ENCODE data around the gene EZH2.

EZH2 gene

DNA sequence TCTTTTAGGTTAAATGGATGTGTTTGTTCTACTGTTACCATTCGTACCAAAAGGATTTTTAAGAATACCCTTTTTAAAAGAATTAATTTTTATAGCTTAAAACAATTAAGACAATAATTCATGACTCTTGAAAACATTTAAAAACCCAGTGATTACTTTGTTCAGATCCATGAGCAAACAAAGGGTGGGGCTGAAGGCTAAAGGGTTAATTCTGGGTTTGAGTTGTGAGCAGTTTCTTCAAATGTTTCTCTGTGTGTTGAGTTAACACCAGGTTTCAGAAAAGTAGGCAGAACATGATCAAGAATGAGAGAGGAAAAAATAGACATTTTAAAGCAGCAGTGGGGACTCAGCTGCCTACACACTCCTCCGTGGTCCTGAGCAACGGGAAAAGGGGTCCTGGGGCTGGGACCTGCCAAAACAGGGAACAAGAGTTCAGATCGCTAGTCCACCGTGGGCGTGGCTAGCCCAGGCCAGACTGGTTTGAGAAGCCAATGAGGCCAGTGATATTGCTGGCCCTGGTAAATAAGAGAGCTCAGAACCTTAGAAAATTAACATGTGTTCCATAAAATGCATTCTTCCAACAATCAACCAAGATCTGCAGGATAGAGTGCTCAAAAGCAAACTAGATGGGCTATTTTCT lies 14.9 kb upstream of the EZH2 start:
- DNase-seq, result no peak

DNA sequence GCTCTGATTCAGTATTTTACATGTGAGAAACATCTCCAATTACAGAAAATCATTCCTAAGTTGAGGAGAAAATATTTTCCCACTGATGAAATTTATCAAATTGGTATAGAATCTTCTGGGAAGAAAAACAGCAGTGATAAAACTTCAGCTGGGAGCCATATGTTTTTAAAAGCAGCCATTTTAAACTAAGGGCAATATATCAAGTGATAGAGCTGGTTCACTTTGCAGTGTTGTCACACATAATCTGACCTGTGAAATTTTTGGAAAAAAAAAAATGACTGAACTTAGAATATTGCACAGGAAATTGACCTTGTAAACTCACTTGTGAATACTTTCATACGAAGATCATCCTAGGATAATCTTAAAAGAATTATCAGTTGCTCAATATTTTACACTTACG lies 10.5 kb upstream of the EZH2 start:
- DNase-seq, result no peak

DNA sequence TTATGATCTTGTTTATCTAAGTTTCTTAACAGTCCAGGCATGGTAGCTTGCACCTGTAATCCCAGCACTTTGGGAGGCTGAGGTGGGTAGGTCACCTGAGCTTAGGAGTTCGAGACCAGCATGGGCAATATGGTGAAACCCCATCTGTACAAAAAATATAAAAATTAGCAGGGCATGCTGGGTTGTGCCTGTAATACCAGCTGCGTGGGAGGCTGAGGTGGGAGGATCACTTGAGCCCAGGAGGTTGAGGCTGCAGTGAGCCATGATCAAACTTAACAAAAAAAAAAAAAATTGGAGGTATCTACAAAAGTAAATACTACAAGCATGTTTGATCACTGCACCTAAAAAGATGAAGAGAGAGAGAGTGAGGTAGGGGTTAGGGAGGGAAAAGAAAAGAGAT lies 9.0 kb upstream of the EZH2 start:
- no peak for DNase-seq

DNA sequence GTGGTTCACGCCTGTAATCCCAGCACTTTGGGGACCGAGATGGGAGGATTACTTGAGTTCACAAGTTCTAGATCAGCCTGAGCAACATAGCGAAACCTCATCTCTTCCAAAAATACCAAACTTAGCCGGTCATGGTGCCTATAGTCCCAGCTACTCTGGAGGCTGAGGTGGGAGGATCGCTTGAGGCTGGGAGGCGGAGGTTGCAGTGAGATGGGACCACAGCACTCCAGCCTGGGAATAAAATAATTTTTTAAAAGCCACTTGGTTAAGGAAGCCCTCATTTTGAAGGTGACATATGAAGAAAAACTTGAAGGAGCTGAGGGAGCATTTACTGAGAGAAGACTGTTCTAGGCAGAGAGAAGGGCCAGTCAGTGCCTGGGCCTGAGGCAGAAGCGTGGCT lies 4.2 kb upstream of the EZH2 start:
- DNase-seq, result no peak

DNA sequence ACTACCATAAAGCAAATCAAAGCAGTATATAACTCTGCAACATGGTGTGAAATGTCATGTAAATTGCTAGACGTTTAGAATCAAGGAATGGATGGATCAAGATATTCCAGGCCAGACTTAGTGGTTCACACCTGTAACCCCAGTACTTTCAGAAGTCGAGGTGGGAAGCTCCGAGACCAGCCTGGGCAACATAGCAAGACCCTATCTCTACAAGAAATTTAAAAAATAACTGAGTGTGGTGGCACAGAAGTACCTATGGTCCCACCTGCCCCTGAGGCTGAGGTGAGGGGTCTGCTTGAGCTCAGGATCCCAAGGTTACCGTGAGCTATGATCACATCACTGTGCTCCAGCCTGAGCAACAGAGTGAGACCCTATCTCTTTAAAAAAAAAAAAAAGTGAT lies 2.8 kb upstream of the EZH2 start:
- DNase-seq, result no peak

DNA sequence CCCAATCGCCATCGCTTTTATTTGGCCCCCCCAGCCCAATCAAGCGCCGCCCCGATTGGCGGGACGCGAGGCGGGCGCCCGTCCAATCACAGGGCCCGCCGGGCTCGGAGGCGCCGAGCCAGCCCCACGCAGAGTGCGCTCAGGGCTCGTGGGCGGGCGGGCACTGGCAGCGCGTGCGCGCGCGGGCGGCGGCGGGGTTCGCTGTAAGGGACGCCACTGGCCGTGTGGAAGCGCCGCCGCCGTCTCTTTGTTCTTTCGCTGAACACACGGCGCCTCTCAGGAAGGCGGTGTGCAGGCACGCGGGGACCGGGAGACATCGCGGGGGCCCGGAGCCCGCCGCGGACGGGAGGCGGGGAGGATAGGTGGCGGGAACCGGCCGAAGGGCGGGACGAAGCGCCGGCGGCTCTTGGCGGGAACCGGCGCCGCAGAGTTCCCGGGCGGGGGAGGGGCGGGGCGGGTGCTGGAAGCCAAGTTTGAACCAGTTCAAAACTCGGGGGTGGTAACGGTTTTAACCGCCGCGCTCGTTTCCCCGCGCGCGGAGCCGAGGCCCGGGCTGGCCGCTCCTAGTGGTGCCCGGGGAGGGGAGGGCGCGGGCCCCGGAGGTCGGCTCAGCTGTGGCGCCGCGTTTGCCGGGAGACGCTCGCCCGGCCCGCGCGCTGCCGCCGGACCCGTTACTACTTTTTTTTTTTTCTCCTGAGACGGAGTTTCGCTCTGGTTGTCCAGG lies 370 bp upstream of the EZH2 start:
- DNase-seq, result peak; percentile 93

DNA sequence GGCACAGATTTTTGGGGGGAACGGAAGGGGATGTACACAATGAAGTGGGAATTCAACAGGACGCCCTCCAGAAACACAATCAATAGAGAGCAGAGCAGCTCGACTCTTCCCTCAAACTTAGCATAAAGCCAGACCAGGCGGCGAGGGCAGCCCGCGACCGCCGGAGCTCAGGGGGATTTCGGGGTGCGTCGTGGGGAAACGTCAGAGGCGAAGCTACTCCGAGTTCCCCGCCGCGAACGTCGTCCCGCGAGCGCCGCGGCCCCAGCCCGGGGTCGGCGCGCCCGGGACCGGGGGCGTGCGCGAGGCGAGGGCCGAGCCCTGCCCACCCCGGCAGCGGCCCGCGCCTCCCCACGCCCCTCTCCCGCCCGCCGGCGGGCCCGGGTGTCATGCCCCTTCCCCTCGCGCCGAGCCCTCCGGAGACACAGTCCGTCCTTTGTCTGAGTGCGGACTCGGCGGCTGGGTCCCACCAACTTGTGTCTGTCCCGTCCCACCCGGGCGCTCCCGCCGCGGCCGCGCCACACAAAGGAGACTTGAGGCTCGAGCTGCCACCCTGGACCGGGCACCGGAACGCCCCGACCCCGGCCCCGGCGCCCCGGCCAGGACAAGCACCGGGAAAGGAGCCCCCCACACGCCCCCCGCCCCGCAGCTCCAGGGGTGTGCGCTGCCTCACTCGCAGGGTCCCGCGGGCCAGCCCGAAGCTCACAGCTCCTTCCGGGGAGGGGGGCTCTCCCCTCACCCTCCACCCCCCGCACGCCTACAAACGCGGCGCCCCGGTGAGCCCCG lies 634 bp downstream of the EZH2 start:
- DNase-seq, result peak; percentile 49

DNA sequence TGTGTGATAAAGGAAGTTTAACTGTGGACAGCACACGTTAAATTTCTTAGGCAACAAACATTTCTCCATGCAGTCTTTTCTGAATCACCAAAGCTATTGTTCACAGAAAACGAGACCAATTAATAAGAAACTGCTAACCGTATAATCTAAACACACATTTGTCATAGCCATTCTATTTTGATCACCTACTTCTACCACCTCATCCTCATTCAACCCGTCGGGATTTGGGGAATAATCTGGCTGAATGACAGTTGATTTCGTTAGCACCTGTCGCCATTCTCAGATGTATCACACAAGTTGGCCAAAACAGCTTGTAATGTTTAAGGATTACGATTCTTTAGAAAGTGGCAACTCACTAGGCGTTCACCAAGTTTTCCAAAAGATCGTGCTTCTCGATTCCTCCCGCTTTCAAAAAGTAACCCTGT lies 1.2 kb downstream of the EZH2 start:
- no peak for DNase-seq

DNA sequence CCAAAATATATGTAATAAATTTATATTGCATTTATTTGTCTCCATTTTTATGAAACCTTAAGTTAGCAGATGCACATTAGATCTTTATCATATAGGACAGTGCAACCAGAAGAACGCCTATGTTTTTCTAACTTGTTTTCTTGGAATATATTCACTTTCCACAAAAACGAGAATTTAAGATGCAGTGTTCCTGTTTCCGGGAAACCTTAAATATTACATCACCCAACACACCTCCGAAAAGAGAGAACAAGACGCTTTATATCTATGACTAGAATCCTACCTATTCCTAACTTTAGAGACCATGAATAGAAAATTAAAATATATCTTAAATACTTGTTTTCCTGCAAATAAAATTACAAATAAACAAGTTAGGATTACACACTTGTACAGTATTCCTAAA lies 1.9 kb downstream of the EZH2 start:
- DNase-seq, result no peak

DNA sequence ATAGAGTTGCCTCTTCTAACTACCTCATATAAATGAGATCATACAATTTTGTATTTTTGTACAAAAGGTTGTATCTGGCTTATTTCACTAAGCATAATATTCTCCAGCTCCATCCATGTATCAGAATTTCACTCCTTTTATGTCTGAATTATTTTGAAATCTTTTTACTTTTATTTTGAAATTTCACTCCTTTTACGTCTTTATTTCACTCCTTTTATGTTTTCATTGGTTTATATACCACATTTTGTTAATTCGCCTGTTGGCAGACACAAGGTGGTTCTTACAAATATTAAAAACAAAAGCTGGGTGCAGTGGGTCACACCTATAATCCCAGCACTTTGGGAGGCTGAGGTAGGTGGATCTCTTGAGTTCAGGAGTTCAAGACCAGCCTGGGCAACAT lies 5.8 kb downstream of the EZH2 start:
- DNase-seq, result no peak

DNA sequence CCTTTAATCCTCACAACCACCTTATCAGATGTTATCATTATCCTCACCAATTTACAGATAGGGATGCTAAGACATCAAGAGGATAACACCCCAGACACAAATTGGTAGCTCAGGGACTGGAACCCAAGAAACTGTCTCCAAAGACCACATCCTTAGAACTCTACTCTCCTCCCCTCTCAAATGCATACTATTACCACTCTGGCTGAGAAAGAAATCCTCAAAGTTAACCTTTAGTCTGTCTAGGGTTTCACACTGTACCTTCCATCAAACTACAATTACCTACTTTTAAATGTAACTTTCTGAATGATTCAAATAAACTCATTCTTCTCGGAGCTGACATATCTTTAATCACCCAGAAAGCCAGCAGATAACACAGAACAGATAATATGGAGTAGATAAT lies 6.6 kb downstream of the EZH2 start:
- DNase-seq, result no peak

DNA sequence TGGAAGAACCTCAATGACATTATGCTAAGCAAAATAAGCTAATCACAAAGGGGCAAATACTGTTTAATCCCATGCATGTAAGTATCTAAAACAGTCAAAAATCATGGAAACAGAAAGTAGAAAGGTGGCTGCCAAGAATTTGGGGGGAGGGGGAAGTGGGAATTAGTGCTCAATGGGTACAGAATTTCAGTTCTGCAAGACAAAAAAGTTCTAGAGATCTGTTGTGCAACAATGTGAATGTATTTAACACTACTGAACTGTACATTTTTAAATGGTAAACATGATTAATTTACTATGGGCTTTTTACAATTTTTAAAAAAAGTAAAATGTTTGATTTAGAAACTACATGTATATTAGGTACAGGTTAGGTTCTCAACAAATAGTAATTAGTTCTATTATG lies 11.9 kb downstream of the EZH2 start:
- no peak for DNase-seq

DNA sequence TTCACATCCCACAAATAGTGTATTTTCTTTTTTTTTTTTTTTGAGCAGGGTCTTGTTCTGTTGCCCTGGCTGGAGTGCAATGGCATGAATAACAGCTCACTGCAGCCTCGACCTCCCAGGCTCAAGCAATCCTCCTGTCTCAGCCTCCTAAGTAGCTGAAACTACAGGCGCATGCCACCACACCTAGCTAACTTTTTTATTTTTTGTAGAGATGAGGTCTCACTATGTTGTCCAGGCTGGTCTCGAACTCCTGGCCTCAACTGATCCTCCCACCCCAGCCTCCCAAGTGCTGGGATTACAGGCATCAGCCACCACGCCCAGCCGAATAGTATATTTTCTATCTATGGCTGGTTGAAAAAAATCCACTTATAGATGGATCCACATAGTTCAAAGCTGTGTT lies 12.5 kb downstream of the EZH2 start:
- no peak for DNase-seq

DNA sequence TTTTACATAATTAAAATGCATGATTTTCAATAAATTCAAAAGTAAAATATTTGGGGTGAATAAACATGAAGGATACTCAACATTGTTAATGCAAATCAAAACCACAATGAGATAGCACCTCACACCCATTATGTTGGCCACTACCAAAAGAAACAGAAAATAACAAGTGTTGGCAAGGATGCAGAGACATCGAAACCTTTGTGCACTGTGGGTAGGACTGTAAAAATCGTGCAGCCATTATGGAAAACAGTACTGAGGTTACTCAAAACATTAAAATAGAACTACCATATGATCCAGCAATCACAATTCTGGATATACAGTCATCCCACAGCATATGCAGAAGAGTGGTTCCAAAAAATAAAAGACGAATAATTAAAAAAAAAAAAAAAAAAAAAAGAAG lies 13.1 kb downstream of the EZH2 start:
- DNase-seq, result no peak

DNA sequence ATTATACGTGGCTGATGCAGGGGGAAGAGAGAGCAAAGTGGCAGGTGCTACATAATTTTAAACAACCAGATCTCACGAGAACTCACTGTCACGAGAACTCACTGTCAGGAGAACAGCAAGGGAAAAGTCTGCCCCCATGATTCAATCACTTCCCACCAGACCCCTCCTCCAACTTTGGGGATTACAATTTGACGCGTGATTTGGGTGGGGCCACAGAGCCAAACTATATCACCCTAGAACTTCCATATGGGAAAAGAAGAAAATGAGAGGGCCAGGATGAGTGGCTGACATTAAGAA lies 15.8 kb downstream of the EZH2 start:
- no peak for DNase-seq

DNA sequence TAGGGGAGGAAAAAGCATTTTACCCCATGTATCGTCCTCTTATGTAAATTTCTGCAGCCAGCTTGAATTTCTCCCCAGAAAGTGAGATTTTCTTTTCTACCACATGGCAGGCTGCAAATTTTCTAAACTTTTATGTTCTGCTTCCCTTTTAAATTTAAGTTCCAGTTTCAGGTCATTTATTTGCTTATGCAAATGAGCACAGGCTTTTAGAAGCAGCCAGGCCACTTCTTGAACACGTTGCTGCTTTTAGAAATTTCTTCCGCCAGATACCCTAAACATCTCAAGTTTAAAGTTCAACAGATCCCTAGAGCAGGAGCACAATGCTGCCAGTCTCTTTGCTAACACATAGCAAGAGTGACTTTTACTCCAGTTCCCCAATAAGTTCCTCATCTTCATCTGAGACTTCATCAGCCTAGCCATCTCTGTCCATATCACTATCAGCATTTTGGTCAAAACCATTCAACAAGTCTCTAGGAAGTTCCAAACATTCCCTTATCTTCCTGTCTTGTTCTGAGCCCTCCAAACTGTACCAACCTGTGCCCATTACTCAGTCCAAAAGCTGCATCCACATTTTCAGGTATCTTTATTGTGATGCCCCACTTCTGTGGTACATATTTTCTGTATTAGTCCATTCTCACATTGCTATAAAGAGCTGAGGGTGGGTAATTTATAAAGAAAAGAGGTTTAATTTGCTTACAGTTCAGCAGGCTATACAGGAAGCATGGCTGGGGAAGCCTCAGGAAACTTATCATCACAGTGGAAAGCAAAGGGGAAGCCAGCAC lies 16.3 kb downstream of the EZH2 start:
- no peak for DNase-seq

DNA sequence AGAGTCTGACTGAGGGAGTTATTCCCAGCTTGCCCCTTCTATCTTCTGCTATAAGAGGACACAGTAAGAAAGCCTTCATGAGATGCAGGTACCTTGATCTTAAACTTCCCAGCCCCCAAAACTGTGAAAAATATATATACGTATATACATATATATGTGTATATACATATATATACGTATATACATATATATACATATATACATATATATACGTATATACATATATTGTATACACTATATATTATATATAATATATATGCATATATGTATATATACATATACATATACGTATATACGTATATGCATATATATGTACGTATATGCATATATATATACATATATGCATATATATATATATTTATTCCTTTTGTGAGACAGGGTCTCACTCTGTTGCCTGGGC lies 17.7 kb downstream of the EZH2 start:
- DNase-seq, result no peak

DNA sequence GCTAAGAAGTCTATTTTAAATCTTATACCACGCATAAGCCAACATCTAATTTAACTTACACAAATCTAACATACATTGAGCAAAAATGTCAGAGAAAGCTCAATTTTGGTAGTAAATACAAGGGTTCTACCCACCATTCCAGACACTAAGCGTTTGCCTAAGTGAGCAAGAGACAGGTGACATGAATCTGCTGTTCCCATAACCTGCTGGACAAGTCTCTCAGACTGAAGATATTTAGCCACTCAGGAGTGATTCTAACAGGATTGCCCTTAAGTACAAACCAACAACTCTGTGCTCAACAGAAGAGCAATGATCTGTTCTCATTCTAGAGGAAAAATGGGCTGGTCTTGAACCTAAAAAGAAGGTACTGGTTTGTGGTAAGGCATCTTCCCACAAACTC lies 18.8 kb downstream of the EZH2 start:
- DNase-seq, result no peak

DNA sequence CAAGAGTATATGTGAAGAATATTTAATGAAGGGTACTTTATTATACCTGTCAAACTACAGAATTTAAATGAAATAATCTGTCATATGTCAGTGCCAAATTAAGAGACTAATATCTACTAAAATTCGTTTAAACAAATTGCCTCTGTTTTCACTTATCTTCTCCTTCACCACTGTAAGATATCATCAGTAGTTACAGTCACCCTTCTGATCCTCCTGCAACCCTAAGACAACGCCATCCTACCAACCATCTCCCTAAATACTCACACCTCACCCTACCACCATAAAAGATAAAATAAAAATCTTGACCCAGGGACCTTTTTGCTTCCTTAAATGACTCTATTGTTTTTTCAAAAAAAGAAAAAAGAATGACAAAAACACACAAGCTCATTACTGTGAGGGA lies 20.8 kb downstream of the EZH2 start:
- DNase-seq, result no peak

DNA sequence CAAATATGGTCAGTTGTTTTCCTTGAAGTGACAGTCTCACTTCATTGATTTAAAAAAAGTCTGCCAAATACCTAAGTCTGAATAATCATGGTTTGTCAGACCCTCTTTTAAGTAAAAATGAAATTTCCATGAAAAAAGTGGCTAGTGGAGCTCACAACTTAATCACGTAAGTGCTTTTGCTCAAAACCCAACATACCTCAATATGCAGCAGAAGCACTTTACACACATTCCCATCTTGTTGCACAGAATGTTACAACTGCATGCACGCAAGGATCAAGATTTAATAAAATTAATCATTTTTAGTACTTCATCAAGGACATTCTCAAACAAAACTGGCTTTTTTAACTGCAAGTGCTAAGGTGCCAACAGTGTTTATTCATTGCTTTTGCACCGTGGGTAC lies 21.6 kb downstream of the EZH2 start:
- DNase-seq, result no peak

DNA sequence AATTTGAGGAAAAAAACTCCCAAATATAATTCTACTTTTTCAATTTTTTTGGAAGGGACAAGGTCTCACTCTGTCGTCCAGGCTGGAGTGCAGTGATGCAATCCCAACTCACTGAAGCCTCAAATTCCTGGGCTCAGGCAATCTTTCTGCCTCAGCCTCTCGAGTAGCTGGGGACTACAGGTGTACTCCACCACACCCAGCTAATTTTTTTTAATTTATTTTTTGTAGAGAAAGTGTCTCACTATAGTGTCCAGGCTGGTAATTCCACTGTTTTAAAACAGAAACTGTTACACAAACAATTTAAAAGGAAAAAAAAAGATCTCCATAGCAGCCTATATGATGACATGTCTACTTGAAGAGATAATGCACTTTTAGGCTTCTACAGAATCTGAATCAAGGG lies 25.6 kb downstream of the EZH2 start:
- DNase-seq, result no peak

DNA sequence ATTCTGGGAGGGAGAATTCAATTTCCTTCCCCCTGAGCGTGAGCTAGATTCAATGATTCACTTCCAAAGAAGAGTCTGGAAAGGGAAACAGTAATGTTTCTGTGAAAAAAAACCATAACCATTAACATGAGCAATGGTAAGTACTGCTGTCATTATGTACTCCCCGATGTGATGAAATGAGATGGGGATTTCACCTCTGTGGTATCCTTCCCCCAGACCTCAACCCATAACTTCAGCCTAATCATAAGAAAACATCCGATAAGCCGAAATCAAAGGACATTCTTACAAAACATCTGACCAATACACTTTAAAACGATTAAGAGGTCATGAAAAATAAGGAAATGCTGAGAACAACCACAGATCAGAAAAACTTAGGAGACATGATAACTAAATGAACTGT lies 27.2 kb downstream of the EZH2 start:
- no peak for DNase-seq

DNA sequence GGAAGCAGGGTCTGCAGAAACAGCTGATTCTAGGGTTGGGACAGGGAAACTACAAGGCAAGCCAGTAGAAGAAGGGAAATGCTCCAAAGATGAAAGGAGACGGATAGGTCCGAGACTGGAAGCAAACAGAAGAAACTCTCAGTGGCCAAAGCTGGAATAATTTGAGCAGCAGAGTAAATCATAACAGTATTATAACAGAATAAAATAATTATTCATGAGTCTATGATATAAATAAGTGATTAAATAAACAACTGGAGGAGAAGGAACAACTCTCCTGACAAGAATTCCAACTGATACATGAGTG lies 27.6 kb downstream of the EZH2 start:
- no peak for DNase-seq

DNA sequence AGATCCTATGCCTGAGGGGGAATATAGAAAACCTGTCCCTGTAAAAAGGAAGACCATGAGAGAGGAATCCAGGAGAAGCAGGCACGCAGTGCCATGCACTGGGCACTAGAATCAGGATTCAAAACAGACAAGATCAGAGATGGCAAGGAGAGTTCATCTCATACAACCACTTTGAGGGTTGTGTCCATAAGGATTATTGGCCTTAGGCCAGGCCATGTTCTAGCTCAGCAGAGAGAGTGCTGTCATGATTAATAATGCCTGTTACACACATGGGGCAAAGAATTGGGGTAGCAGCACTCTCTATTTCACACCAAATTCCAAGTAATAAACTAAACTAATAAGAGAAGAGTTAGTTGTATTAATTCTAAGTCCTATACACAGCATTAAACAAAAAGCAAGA lies 29.1 kb downstream of the EZH2 start:
- DNase-seq, result no peak

Measured in CD4-positive, alpha-beta T cell treated with Interleukin-6 for 4 hours (primary cell).